GM21381 (cell line): ENCODE results near the gene PDK3.

Experiments used
- ATAC-seq: cut with Tn5 transposase; IDR thresholded peaks from one replicate; pipeline ENCODE4 v1.9.1; 2021; ENCODE audit warnings: mild to moderate bottlenecking, moderate library complexity; ENCODE audit not compliant: unreplicated experiment

Gene PDK3

DNA sequence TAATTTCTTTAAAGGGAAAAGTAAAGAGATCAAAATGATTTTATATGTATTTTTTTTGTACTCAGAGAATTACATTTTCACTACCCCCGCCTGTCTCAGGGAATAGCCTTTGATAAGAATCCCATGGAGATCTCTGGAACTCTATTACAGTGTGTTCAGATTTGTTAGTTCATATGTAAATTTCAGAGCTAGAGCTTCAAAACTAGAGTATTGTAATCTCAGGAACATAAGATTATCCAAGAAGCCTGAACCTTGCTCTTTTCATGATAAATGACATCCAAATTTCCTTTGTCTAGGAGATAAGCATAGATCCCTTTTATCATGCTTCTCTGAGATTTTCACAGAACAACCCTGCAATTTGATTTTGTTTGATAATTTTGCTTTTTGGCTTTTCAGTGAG is 82.9 kb downstream of the PDK3 start:
- ATAC-seq: no peak

DNA sequence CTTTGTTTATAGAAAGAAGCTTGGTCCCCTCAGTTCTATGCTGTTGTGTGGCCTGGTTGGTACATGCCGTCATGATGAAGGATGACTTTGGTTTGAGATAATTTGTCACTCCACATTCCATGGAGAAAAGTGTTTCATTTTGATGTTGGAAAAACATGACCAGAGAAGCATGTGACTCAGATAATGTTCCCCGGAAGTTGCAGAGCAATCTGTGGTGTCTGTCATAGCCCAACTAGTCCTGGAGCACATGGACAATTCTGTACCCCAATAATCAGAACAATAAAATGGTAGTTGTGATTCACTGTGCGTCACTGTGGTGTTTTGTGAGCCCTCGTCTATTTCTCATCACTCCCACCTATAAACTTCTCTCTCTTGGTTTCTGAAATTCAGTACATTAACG is 85.1 kb downstream of the PDK3 start:
- ATAC-seq: no peak

DNA sequence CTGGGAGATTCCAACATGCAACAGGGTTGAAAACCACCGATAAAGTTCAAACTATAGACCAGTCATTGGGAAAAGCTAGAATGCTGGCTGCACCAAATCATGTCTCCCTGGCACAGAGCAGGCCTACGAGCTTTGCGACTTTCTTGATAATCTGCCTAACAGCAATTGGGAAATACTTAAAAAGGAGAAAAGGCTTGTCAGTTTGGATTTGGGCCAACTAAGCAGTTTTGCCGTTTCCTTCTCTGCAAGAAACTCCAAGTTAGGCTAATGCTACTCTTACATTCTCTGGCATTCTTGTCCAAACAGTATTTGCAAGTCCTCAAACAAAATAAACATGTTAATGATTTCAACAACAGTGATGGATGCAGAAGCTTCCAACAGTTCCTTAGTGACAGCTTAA is 87.9 kb downstream of the PDK3 start:
- ATAC-seq: no peak

DNA sequence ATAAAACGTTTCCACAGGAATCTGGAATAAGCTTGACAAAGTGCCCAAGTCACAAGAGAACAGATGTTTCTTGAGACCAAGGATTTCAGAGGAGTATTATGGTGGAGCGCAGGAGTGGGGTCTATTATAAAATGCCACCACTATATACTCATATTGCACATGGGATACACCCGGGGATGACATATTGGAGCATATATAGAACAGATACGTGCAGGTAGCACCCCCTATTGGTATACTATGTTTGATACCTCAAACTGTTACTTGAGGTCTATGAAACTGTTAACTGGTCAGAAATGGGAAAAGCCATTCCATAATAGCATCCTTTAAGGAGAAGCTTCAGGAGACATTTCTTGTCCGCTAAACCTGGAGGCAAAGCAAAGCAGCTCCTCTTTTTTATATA is 96.0 kb downstream of the PDK3 start:
- ATAC-seq: no peak

DNA sequence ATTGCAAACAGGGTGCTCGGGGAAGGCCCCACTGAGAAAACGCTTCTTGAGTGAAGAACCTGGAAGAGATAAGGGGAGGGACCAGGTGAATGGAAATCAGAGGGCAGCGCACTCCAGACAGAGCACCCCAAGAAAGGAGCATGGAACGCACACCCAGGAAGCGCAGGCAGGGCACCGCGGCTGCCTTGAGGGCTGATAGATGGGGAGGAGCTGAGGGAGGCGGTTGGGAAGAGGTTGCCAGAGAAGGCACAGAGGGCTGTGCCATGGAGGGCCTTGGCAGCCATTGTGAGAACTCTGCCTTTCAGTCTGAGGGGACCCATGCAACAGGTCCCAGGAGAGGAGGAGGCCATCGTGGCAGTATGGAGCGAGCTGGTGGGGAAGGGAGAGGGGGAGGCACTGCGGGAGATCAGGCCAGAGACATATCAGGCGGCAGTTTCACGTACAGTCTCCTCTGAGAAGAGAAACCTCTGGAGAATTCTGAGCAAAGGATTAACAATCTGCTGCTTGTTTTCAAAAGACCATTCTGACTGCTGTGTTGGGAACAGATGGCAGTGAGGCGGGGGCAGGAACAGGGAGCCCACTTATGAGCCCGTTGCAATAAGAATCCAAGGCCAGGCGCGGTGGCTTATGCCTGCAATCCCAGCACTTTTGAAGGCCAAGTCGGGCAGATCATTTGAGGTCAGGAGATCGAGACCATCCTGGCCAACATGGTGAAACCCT is 98.4 kb downstream of the PDK3 start:
- no peak for ATAC-seq

DNA sequence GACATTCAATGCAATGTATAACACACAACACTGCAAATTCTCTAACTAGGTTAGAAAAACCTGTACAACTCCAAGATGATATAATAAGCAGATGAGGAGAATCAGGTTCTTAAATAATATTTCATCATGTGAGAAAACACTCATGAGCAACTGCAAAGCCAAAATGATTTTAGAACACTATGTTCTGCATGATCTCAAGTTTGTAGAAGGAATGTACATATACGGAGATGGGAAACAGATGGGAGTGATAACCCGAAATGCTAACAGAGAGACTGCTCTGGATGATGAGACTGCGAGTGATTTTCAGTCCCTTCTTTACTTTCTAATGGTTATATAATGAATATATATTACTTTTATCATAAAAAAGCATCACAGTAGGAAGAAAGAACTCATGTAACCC is 101.2 kb downstream of the PDK3 start:
- ATAC-seq: no peak

DNA sequence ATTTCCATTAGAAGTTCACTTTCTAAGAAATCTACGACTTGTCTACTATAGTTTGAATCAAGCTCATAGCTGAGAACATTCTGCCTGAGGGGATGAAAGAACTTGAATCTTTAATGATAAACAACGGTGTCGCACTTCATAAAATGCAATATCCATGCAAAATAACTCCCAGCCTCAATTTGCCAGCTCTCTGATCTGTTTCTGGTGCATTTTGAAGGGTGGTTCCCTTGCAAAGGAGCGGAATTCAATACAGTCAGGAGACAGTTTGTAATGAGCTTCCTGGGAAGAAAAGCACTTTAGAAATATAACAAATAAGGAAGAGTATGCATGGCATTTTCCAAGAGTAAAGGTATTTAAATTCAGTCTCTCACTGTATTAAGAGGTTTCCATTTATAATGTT is 102.1 kb downstream of the PDK3 start:
- ATAC-seq: no peak

DNA sequence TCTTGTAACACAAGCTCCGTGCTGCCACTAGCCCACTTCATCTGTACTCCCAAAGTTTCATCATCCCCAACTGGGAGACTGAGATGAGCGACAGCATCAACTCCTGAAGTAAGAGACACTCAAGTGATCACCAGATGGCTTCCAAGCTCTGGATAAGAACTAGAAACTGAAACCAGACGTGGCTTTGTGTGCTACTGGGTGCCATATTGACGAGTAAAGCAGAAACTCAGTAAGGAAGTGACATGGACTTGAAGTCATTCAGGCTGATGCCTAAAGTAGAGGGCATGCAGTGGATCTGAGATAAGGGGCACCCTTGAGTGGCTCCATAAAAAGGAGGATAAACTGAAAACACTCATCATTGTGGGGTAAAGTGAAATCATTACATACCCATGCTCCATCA is 109.7 kb downstream of the PDK3 start:
- ATAC-seq: no peak

DNA sequence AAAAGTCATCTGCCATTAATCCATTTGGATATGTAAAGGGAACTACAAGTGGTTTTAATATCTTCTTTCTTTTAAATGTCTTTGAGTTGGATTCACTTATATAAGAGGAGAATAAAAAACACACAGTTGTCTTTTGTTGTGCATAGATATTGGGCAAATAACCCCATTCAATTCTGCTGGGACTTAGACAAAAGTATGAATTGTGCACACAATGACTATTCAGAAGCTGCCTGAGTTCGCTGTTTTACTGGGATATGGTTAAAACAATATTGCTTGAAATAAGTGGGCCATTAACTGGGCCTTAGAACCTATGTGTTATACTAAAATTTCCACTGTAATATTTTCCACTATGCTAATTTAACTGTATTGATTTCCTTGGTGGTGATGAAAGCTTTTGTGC is 110.4 kb downstream of the PDK3 start:
- no peak for ATAC-seq

DNA sequence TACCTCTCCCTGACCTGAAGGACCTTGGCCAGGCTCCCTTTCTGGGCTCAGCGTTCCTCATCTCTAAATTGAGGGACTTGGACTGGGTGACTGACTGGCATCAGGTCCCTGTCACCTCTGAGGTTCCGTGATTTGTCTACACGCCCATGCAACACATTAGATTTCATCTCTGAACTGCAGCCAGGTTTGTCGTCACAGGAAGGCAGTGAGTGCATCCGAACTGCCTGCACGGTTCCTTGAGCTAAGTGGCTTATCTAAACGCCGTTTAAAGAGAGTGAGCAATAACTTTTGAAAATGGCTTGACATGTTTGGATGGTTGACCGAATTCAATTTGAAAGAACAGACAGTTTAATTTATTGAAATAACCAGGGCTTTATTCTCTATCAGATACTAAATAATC is 112.0 kb downstream of the PDK3 start:
- ATAC-seq: no peak
